Ishikawa (cell line): ENCODE data around the gene TAF1.

Experiments
- CEBPB ChIP-seq: IDR thresholded peaks from 2 replicates; pipeline ENCODE4 v1.6.1; 2012
- CREB1 ChIP-seq: IDR thresholded peaks from 2 replicates; pipeline ENCODE4 v1.6.1; 2012; ENCODE audit warnings: low read depth
- EGR1 ChIP-seq: IDR thresholded peaks from 2 replicates; pipeline ENCODE4 v1.6.1; 2012
- EP300 ChIP-seq: IDR thresholded peaks from 2 replicates; pipeline ENCODE4 v1.6.1; 2012; ENCODE audit warnings: borderline replicate concordance
- FOXM1 ChIP-seq: IDR thresholded peaks from 2 replicates; pipeline ENCODE4 v1.6.1; 2012; ENCODE audit warnings: low read depth, borderline replicate concordance
- NFIC ChIP-seq: IDR thresholded peaks from 2 replicates; pipeline ENCODE4 v1.6.1; 2012
- RAD21 ChIP-seq: IDR thresholded peaks from 2 replicates; pipeline ENCODE4 v1.6.1; 2012; ENCODE audit warnings: low read depth
- REST ChIP-seq: IDR thresholded peaks from 2 replicates; pipeline ENCODE4 v1.6.1; 2012; ENCODE audit warnings: low read depth, mild to moderate bottlenecking
- TAF1 ChIP-seq: IDR thresholded peaks from 2 replicates; pipeline ENCODE4 v1.6.1; 2012; ENCODE audit warnings: low read depth, mild to moderate bottlenecking
- TCF12 ChIP-seq: IDR thresholded peaks from 2 replicates; pipeline ENCODE4 v1.6.1; 2012; ENCODE audit warnings: low read depth
- TEAD4 ChIP-seq: IDR thresholded peaks from 2 replicates; pipeline ENCODE4 v1.6.1; 2012
- YY1 ChIP-seq: IDR thresholded peaks from 2 replicates; pipeline ENCODE4 v1.6.1; 2012; ENCODE audit warnings: low read depth
- ZBTB7A ChIP-seq: IDR thresholded peaks from 2 replicates; pipeline ENCODE4 v1.6.1; 2012; ENCODE audit warnings: low read depth
- TF ChIP-seq, protein P1 (sequence below): IDR thresholded peaks from 2 replicates; pipeline ENCODE4 v1.6.1; 2012
- TF ChIP-seq, protein P2 (sequence below): IDR thresholded peaks from 2 replicates; pipeline ENCODE4 v1.6.1; 2012

The TAF1 gene, protein sequence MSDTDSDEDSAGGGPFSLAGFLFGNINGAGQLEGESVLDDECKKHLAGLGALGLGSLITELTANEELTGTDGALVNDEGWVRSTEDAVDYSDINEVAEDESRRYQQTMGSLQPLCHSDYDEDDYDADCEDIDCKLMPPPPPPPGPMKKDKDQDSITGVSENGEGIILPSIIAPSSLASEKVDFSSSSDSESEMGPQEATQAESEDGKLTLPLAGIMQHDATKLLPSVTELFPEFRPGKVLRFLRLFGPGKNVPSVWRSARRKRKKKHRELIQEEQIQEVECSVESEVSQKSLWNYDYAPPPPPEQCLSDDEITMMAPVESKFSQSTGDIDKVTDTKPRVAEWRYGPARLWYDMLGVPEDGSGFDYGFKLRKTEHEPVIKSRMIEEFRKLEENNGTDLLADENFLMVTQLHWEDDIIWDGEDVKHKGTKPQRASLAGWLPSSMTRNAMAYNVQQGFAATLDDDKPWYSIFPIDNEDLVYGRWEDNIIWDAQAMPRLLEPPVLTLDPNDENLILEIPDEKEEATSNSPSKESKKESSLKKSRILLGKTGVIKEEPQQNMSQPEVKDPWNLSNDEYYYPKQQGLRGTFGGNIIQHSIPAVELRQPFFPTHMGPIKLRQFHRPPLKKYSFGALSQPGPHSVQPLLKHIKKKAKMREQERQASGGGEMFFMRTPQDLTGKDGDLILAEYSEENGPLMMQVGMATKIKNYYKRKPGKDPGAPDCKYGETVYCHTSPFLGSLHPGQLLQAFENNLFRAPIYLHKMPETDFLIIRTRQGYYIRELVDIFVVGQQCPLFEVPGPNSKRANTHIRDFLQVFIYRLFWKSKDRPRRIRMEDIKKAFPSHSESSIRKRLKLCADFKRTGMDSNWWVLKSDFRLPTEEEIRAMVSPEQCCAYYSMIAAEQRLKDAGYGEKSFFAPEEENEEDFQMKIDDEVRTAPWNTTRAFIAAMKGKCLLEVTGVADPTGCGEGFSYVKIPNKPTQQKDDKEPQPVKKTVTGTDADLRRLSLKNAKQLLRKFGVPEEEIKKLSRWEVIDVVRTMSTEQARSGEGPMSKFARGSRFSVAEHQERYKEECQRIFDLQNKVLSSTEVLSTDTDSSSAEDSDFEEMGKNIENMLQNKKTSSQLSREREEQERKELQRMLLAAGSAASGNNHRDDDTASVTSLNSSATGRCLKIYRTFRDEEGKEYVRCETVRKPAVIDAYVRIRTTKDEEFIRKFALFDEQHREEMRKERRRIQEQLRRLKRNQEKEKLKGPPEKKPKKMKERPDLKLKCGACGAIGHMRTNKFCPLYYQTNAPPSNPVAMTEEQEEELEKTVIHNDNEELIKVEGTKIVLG (N-terminal part only)

GRCh38 chrX:71365875-71366673 is at the start of gene TAF1:
TSS of gene TAF1 (plus strand) at chrX:71366357. CDS start at chrX:71366375, 18 bp downstream.
- no peak for TF ChIP-seq EP300
- no peak for TF ChIP-seq FOXM1
- no peak for TF ChIP-seq NFIC
- no peak for TF ChIP-seq CREB1
- TF ChIP-seq REST, result no peak
- peak; percentile 29; the same call in 1 of the 2 replicates for TF ChIP-seq TCF12
- TF ChIP-seq TAF1, result peak; percentile 70; the same call in 1 of the 2 replicates
- TF ChIP-seq YY1, result peak; percentile 70
- TF ChIP-seq, protein P1, sequence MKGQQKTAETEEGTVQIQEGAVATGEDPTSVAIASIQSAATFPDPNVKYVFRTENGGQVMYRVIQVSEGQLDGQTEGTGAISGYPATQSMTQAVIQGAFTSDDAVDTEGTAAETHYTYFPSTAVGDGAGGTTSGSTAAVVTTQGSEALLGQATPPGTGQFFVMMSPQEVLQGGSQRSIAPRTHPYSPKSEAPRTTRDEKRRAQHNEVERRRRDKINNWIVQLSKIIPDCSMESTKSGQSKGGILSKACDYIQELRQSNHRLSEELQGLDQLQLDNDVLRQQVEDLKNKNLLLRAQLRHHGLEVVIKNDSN, result peak; percentile 95
- TF ChIP-seq TEAD4, result no peak
- TF ChIP-seq, protein P2, sequence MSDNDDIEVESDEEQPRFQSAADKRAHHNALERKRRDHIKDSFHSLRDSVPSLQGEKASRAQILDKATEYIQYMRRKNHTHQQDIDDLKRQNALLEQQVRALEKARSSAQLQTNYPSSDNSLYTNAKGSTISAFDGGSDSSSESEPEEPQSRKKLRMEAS, result peak; percentile 45; the same call in 1 of the 2 replicates
- no peak for TF ChIP-seq EGR1
- TF ChIP-seq RAD21, result no peak

GRCh38 chrX:71320126-71320525 is 46.0 kb upstream of the TAF1 start:
- TF ChIP-seq FOXM1 (no peak), TEAD4 (no peak), CEBPB (no peak), TCF12 (no peak), CREB1 (no peak), ZBTB7A (no peak), RAD21 (no peak), REST (no peak), TAF1 (no peak)
- TF ChIP-seq, protein P1, result no peak
- TF ChIP-seq, protein P2, result no peak

- no peak for TF ChIP-seq REST
- TF ChIP-seq, protein P1, result no peak
Observed at GRCh38 chrX:71321731-71322130, 44.4 kb upstream of the TAF1 start.
